HFF-Myc (cell line): ENCODE data around the gene KDM4B.

Experiments
- DNase-seq: peaks from one replicate; pipeline ENCODE4 v3.0.0-alpha.2; 2011; ENCODE audit warnings: low read depth; ENCODE audit errors: extremely low read depth
- H3K4me3 ChIP-seq: replicated peaks from 2 replicates; pipeline ENCODE4 v1.5.1; 2011; ENCODE audit warnings: low read depth, mild to moderate bottlenecking, control low read depth, low read length
- TF ChIP-seq, protein P1 (sequence below): IDR thresholded peaks from 2 replicates; pipeline ENCODE4 v1.5.1; 2012; ENCODE audit warnings: mild to moderate bottlenecking, low read depth, low read length, control low read depth; ENCODE audit errors: missing control alignments

Gene KDM4B

DNA sequence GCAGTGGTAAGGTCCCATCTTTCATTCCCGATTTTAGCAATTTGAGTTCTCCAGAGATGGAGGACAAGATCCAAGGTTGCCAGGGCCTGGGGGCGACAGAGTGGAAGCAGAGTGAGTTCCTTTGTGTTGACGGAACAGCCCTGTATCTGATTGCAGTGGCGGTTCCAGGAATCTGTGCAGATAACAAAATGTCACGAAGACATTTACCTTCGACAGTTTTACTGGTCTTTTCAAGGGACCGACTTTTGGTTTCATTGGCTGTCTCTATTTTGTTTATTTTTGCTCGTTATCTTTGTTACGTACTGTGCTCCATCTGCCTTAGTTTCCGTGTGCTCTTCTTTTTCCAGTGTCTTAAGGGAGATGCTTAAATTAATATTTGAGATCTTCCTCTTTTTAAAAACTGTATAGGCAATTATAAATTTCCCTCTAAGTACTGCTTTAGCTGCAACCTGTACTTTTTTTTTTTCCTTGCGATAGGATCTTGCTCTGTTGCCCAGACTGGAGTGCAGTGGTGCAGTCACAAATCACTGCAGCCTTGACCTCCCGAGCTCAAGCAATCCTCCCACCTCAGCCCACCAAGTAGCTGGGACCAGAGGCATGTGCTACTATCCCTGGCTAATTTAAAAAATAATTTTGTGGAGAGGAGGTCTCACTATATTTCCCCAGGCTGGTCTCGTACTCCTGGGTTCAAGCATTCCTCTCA is 23.2 kb downstream of the KDM4B start:
- TF ChIP-seq, protein P1, sequence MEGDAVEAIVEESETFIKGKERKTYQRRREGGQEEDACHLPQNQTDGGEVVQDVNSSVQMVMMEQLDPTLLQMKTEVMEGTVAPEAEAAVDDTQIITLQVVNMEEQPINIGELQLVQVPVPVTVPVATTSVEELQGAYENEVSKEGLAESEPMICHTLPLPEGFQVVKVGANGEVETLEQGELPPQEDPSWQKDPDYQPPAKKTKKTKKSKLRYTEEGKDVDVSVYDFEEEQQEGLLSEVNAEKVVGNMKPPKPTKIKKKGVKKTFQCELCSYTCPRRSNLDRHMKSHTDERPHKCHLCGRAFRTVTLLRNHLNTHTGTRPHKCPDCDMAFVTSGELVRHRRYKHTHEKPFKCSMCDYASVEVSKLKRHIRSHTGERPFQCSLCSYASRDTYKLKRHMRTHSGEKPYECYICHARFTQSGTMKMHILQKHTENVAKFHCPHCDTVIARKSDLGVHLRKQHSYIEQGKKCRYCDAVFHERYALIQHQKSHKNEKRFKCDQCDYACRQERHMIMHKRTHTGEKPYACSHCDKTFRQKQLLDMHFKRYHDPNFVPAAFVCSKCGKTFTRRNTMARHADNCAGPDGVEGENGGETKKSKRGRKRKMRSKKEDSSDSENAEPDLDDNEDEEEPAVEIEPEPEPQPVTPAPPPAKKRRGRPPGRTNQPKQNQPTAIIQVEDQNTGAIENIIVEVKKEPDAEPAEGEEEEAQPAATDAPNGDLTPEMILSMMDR, result no peak
- no peak for DNase-seq
- H3K4me3 ChIP-seq, result no peak overlapping the region

DNA sequence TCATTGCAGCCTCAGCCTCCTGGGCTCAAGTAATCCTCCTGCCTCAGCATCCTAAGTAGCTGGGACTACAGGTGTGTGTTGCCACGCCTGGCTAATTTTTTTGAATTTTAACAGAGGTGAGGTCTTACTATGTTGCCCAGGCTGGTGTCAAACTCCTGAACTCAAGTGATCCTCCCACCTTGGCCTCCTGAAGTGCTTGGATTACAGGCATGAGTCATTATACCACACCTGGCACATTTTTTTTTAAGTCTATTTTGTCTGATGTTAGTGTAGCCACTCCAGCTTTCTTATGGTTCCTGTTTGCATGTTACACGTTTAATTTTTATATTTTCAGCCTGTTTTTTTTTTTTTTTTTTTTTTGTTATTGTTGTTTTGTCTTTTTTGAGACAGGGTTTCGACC is 24.8 kb downstream of the KDM4B start:
- no peak overlapping the region for H3K4me3 ChIP-seq
- no peak for DNase-seq
- TF ChIP-seq, protein P1, result no peak

DNA sequence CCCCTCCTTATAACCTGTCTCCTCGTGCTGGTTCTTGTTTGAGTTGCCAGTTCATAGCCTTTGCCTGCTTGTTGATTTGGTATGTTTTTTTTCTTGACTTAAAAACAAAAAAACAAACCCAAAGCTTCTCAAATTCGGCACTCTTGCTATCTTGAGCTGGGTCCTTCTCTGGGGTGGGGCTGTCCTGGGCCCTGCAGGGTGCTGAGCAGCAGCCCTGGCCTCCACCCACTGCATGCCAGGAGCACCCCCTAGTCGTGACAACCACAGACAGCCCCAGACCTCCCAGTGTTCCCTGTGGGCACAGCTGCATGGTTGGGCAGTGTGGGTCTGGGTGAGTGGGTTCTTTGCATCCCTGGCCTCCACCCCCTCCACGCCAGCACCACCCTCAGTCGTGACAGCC is 27.8 kb downstream of the KDM4B start:
- TF ChIP-seq, protein P1, result no peak
- DNase-seq, result no peak
- no peak overlapping the region for H3K4me3 ChIP-seq

DNA sequence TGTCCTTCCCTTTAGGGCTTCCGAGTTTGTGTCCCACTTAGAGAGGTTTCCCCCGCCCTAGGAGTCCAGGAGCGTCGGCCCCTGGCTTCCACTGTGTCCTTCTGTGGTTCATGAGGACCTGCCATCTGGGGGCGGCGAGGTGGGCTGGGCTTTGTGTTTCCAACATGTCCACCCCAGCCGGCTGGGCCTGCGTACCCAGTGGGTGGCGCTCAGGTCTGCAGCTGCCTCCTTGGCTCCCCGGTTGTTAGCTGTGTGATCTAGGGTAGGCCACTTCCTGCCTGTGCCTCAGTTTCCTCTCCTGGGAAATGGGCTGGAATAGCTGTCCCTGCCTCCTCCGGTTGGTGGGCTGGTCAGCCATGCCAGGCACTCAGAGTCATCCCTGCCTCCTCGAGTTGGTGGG is 28.4 kb downstream of the KDM4B start:
- no peak overlapping the region for H3K4me3 ChIP-seq
- TF ChIP-seq, protein P1, result no peak
- no peak for DNase-seq

DNA sequence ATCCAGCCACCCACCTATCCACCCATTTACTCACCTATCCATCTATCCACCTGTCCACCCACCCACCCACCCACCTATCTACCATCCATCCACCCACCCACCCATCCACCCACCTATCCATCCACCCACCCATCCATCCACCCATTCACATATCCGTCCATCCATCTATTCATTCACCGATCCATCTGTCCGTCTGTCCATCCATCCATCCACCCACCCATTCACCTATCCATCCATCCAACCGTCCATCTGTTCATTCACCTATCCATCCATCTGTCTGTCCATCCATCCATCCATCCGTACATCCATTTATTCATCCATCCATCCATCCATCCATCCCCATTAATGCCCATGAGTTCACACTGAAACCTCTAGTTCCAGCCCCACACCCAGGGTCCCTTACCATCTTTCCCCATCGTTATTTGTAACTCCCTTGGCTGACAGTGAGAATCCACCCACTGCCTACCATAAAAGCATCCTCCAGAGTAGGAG is 31.3 kb downstream of the KDM4B start:
- H3K4me3 ChIP-seq, result no peak overlapping the region
- TF ChIP-seq, protein P1, result no peak
- no peak for DNase-seq

DNA sequence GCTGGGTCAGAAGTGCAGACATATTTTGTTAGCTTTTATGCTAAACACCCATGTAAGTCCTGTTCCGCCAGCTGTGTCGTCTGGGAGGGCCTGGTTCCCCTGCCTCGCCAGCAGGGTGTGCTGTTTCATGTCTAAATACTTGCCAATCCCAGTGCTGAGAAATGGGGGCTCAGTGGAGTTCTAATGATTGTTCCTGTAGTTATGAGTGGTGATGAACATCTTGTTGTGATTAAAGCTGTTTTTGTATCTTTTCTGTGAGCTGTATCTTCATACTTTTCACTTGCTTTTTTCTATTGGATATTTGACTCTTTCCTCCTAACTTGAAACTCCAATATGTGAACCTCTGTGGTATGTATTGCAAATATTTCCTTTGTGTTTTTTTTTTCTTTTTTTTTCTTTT is 32.7 kb downstream of the KDM4B start:
- peak; percentile 81 for DNase-seq
- TF ChIP-seq, protein P1, result peak; percentile 92
- H3K4me3 ChIP-seq, result no peak overlapping the region

DNA sequence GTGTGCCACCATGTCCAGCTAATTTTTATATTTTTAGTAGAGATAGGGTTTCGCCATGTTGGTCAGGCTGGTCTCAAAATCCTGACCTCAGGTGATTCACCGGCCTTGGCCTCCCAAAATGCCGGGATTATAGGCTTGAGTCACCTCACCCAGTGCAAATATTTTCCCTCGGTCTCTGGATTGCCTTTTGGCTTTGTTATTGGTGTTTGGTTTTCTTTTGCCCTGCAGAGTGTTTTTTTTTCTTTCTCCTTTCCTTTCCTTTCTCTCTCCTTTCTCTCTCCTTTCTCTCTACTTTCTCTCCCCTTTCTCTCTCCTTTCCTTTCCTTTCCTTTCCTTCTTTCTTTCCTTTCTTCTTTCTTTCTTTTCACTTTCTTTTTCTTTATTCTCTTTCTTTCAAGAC is 33.2 kb downstream of the KDM4B start:
- peak; percentile 27 for DNase-seq
- no peak overlapping the region for H3K4me3 ChIP-seq
- TF ChIP-seq, protein P1, result no peak
